Gastrocnemius medialis (tissue), 4 donors: ENCODE measurements around the gene HDAC4. TPM values are rescaled to one million over a fixed set of nuclear protein-coding genes. Genes with fewer than 3 reads are reported as not detected.

Experiments
- ATAC-seq, 2 donors: fragments of 150-250 bp; one replicate each; pipeline ENCODE4 v1.9.1; 2016
- DNase-seq, 2 donors: peaks; one replicate each; pipeline ENCODE4 v3.0.0-alpha.2; 2019
- H3K27ac ChIP-seq, 4 donors: fragments of 200-600 bp; sonication (generic); 1 replicate in 1 of 4; 2 replicates in 3 of 4; pipeline ENCODE4 v1.5.1; 2016 to 2018; ENCODE audit warnings: mild to moderate bottlenecking in 2 of 4, moderate library complexity in 1 of 4
- H3K27me3 ChIP-seq, 3 donors: fragments of 200-600 bp; sonication (generic) in 2 of 3; 1 replicate in 1 of 3; 2 replicates in 2 of 3; pipeline versions ENCODE4 v1.5.1 to v1.6.0; 2016 to 2019; ENCODE audit warnings: mild to moderate bottlenecking in 1 of 3, moderate library complexity in 1 of 3
- H3K36me3 ChIP-seq, 2 donors: fragments of 200-600 bp; sonication (generic) in 1 of 2; one replicate each; pipeline ENCODE4 v1.5.1; 2017 to 2018
- H3K4me1 ChIP-seq, 2 donors: fragments of 200-600 bp; sonication (generic) in 1 of 2; one replicate each; pipeline ENCODE4 v1.5.1; 2016 to 2017; ENCODE audit warnings: mild to moderate bottlenecking in 2 of 2
- H3K4me3 ChIP-seq, 4 donors: fragments of 200-600 bp; sonication (generic) in 3 of 4; 1 replicate in 1 of 4; 2 replicates in 3 of 4; pipeline ENCODE4 v1.5.1; 2016 to 2019; ENCODE audit warnings: mild to moderate bottlenecking in 2 of 4
- H3K9me3 ChIP-seq, 3 donors: fragments of 200-600 bp; sonication (generic) in 2 of 3; 1 replicate in 1 of 3; 2 replicates in 2 of 3; pipeline ENCODE4 v1.5.1; 2016 to 2019
- POLR2A ChIP-seq, 2 donors: fragments of 450-650 bp; IDR thresholded peaks; one replicate each; pipeline ENCODE4 v1.6.1; 2017; ENCODE audit warnings: antibody characterized with exemption in 2 of 2, mild to moderate bottlenecking in 2 of 2, moderate library complexity in 2 of 2
- in situ Hi-C, 4 donors: fragments of 200-750 bp; cut with MboI; loops; one replicate each; pipeline versions ENCODE4 v1.15.0 to v1.8.0; 2017; ENCODE audit warnings: low sequenced_read_pairs in 4 of 4
- intact Hi-C: fragments of 100-400 bp; cut with DNase I; formaldehyde crosslinking; loops from one replicate; pipeline ENCODE4 v1.15.1; 2023; ENCODE audit warnings: low total_unique reads
- total RNA-seq, 4 donors: library from RNA; depleted of rRNA; stranded (reverse); fragments of >200 nt; gene quantifications; one replicate each; pipeline versions ENCODE4 v1.1.0 to v1.2.3, GENCODE V29; 2016
- TF ChIP-seq, protein P1 (sequence below), 5 experiments: fragments of 450-650 bp in 3 of 5; fragments of 200-600 bp in 2 of 5; sonication (generic) in 2 of 5; IDR thresholded peaks in 4 of 5; conservative IDR thresholded peaks in 1 of 5; 1 replicate in 4 of 5; 2 replicates in 1 of 5; pipeline ENCODE4 v1.5.1; 2016 to 2019; ENCODE audit warnings: antibody characterized with exemption in 5 of 5, mild to moderate bottlenecking in 3 of 5, moderate library complexity in 3 of 5

Gene HDAC4
- total RNA-seq, 4 donors from 2014 or later: 23.6 to 257 (median 119) TPM

DNA sequence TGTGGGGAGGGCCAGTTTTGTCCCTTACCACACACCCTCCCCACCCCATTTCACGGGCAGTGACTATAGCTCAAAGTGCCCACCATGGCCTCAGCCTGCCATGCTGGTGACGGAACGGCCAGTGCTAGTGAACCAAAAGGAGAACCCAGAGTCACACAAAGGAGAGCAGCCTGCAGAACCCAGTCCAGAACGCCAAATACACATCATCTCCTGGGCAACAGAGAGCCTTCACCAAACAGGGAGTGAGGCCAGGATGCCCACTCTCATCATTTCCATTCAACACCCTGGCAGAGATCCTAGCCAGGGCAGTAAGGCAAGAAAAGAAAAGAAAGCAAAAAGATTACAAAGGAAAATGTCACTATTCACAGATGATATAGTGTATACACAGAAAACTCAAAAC is 38.3 kb downstream of the HDAC4 start:
- Histone ChIP-seq H3K36me3 (no peaks in the 10 kb centered on the region), H3K27ac (no peak overlapping the region), H3K4me3 (no peak overlapping the region), H3K4me1 (peaks cover 11 to 14% of the 10 kb centered on the region in 2 donors), H3K9me3 (no peaks in the 10 kb centered on the region), H3K27me3 (no peaks in the 10 kb centered on the region)
- in situ Hi-C loops (no loop called here), intact Hi-C loops (no loop called here)
- ATAC-seq (no peak), DNase-seq (no peak)
- TF ChIP-seq, protein P1, sequence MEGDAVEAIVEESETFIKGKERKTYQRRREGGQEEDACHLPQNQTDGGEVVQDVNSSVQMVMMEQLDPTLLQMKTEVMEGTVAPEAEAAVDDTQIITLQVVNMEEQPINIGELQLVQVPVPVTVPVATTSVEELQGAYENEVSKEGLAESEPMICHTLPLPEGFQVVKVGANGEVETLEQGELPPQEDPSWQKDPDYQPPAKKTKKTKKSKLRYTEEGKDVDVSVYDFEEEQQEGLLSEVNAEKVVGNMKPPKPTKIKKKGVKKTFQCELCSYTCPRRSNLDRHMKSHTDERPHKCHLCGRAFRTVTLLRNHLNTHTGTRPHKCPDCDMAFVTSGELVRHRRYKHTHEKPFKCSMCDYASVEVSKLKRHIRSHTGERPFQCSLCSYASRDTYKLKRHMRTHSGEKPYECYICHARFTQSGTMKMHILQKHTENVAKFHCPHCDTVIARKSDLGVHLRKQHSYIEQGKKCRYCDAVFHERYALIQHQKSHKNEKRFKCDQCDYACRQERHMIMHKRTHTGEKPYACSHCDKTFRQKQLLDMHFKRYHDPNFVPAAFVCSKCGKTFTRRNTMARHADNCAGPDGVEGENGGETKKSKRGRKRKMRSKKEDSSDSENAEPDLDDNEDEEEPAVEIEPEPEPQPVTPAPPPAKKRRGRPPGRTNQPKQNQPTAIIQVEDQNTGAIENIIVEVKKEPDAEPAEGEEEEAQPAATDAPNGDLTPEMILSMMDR (IDR thresholded peaks at IDR 0.05 in 4 of 5, conservative IDR thresholded peaks at IDR 0.05 in 1 of 5): no peak
- TF ChIP-seq POLR2A (IDR thresholded peaks at IDR 0.05): no peak

DNA sequence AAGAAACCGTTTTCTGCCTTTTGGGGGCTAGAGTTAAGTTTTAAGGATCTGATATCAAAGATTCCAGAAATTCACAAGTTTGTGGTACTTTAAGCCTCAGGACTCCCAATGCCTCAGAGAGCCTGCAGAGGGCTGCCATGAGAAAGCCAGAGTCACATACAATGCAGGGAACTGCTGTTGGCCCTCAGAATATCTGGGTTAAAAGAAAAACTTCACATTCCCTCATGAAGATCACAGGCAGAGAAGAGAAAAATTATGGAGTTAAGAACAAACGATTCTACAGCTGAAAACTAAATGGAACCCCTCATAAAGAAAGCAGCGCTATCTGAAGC is 39.5 kb downstream of the HDAC4 start:
- no peak for TF ChIP-seq POLR2A (IDR thresholded peaks at IDR 0.05)
- TF ChIP-seq, protein P1 (IDR thresholded peaks at IDR 0.05 in 4 of 5, conservative IDR thresholded peaks at IDR 0.05 in 1 of 5): no peak
- Histone ChIP-seq H3K4me3 (no peak overlapping the region), H3K36me3 (no peaks in the 10 kb centered on the region), H3K27me3 (no peaks in the 10 kb centered on the region), H3K9me3 (no peaks in the 10 kb centered on the region), H3K27ac (no peak overlapping the region), H3K4me1 (peaks cover 13 to 18% of the 10 kb centered on the region in 2 donors)
- in situ Hi-C loops (no loop called here), intact Hi-C loops (no loop called here)
- no peak for ATAC-seq
- no peak for DNase-seq

DNA sequence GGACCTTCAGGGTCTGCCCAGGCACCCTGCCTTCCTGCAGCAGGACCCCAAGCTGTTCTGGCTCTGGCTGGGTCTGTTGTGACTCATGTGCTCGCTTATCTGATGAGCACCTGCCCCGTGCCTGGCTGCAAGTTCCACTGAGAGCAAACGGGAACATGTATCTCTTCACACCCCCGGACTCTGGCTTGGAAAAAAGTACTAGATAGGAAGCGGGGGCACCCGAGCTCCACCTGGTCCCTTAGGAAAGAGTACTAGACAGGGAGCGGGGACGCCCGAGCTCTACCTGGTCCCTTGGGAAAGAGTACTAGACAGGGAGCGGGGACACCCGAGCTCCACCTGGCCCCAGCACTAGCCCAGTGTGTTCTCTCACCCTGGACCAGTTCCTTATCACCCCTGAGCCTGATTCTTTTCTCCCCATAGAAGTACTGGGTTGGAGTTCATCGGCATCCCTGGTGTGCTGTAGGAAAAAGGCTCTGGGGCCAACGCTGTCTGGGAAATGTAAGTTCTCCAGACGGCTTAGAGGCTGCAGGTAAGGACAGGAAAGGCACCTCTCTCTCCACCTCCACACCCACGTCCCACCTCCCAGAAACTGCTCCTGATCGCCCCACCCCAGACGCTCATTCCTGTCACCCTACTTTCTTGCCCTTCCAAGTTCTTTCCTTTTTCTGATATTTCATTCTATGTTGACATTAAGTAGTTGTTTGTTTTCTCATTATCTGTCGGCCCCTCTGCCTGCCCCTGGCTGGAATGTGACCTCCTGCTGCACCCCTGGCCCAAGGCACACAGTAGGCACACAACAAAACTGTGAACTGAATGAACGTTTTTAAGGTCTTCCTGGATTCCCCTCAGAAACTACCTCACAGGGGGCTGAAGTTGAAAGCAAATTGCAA is 40.2 kb downstream of the HDAC4 start:
- H3K4me3 ChIP-seq: no peak overlapping the region
- no peak for ATAC-seq
- intact Hi-C loops: no loop called here
- no peaks in the 10 kb centered on the region for H3K27me3 ChIP-seq
- H3K36me3 ChIP-seq: no peaks in the 10 kb centered on the region
- in situ Hi-C loops: no loop called here
- no peak for TF ChIP-seq POLR2A (IDR thresholded peaks at IDR 0.05)
- TF ChIP-seq, protein P1 (IDR thresholded peaks at IDR 0.05 in 4 of 5, conservative IDR thresholded peaks at IDR 0.05 in 1 of 5): no peak
- H3K9me3 ChIP-seq: no peaks in the 10 kb centered on the region
- peaks cover 19 to 24% of the 10 kb centered on the region in 2 donors for H3K4me1 ChIP-seq
- DNase-seq: no peak
- H3K27ac ChIP-seq: no peak overlapping the region

DNA sequence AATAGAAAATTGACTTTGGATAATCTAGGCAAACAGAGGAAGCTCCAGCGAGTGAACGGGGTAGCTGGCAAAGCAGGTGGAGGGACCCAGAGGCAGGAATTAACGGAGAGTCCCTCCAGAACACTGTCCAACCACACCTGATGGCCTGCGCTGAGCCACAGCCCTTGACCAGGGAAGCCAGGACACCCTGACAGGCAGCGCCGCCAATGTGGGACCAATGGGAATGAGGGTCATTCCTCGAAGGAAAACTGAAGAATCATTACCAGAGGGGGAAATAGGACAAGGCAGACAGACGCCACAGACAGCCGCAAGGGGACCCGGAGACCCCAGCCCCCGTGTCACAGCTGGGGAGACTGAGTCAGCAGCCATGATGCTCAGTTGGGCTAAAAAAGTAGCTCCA is 40.8 kb downstream of the HDAC4 start:
- in situ Hi-C loops (no loop called here), intact Hi-C loops (no loop called here)
- Histone ChIP-seq H3K9me3 (no peaks in the 10 kb centered on the region), H3K27ac (no peak overlapping the region), H3K4me1 (peaks cover 24 to 31% of the 10 kb centered on the region in 2 donors), H3K27me3 (no peaks in the 10 kb centered on the region), H3K4me3 (no peak overlapping the region), H3K36me3 (no peaks in the 10 kb centered on the region)
- DNase-seq (no peak), ATAC-seq (no peak)
- TF ChIP-seq, protein P1 (IDR thresholded peaks at IDR 0.05 in 4 of 5, conservative IDR thresholded peaks at IDR 0.05 in 1 of 5): no peak
- no peak for TF ChIP-seq POLR2A (IDR thresholded peaks at IDR 0.05)
